Measurements from ENCODE around the gene THPO.

GRCh38 chr3:184373422-184373821 lies 4.6 kb downstream of the THPO start:
- TF ChIP-seq CTCF (conservative IDR thresholded peaks at IDR 0.05; ENCODE audit: low read depth in 2 of 2) (no peak), EZH2 (IDR thresholded peaks at IDR 0.05; ENCODE audit: low read depth, unreplicated experiment) (no peak), EZH2phosphoT487 (IDR thresholded peaks at IDR 0.05; ENCODE audit: unreplicated experiment) (no peak), ZNF114 (CRISPR knock-in tag; IDR thresholded peaks at IDR 0.05) (no peak), JUNB (IDR thresholded peaks at IDR 0.05; ENCODE audit: unreplicated experiment) (no peak), REST (IDR thresholded peaks at IDR 0.05; ENCODE audit: unreplicated experiment) (no peak), POLR2AphosphoS5 (IDR thresholded peaks at IDR 0.05; ENCODE audit: low read depth) (no peak), ETS1 (IDR thresholded peaks at IDR 0.05) (no peak), CREB1 (CRISPR knock-in tag; IDR thresholded peaks at IDR 0.05; ENCODE audit: low read depth) (no peak), ZNF462 (CRISPR knock-in tag; IDR thresholded peaks at IDR 0.05) (no peak), ZNF331 (CRISPR knock-in tag; IDR thresholded peaks at IDR 0.05; ENCODE audit: low read depth) (no peak)
